Measurements from ENCODE around the gene TUBGCP2.

GRCh38 chr10:133308421-133309099 is at the start of gene TUBGCP2, which contains the start of gene ZNF511:
- TF ChIP-seq CTCF (CRISPR knock-in tag; IDR thresholded peaks at IDR 0.05) = peak; percentile 10; the same call in 1 of the 2 replicates
- peak; percentile 65 to 66 for TF ChIP-seq POLR2A (IDR thresholded peaks at IDR 0.05; ENCODE audit: insufficient read depth in 1 of 2, low read depth in 2 of 2, low read length in 2 of 2)
- peak; percentile 51 for TF ChIP-seq TAF1 (CRISPR knock-in tag; IDR thresholded peaks at IDR 0.05)
- no peak; the same call in 1 of the 2 replicates for TF ChIP-seq TOPORS (CRISPR knock-in tag; IDR thresholded peaks at IDR 0.05)
- TF ChIP-seq ZNF740 (CRISPR knock-in tag; IDR thresholded peaks at IDR 0.05) = no peak
- TF ChIP-seq RAD21 (CRISPR knock-in tag; IDR thresholded peaks at IDR 0.05) = no peak
- peak; percentile 75; the same call in 1 of the 2 replicates for TF ChIP-seq EED (CRISPR knock-in tag; IDR thresholded peaks at IDR 0.05)
- TF ChIP-seq RORA (CRISPR knock-in tag; IDR thresholded peaks at IDR 0.05) = no peak
